H1 (cell line): ENCODE measurements around the gene TMEM106C. TPM values are rescaled to one million over a fixed set of nuclear protein-coding genes. Genes with fewer than 3 reads are reported as not detected.

Source experiments
- CTCF ChIA-PET: fragments of 300-600 bp; sonication (Branson Sonifier 250); formaldehyde crosslinking; loops from one replicate; lab custom pipeline; 2021; ENCODE audit not compliant: partially characterized antibody; lab: Charles Lee
- POLR2A ChIA-PET: fragments of 300-600 bp; sonication (Branson Sonifier 250); formaldehyde crosslinking; loops from one replicate; lab custom pipeline; 2021; ENCODE audit warnings: inconsistent platforms; ENCODE audit not compliant: partially characterized antibody; lab: Charles Lee
- DNase-seq, 2 experiments: peaks; one replicate each; pipeline versions ENCODE4 v3.0.0 to v3.0.0-alpha.2; 2010 to 2022; ENCODE audit warnings: low spot score in 2 of 2, low read depth in 1 of 2, mixed read lengths in 1 of 2
- FAIRE-seq: peaks from 2 replicates; lab custom pipeline; 2011; peaks lifted over from hg19 to GRCh38; lab: Jason Lieb, UNC
- H2AFZ ChIP-seq: 2 replicates; pipeline ENCODE4 v1.8.1; 2012; ENCODE audit warnings: low read length, inconsistent platforms
- H2AK5ac ChIP-seq: 2 replicates; pipeline ENCODE4 v1.6.1; 2013; ENCODE audit warnings: low read depth, low read length
- H2BK120ac ChIP-seq: replicated peaks from 2 replicates; pipeline ENCODE3; 2013; ENCODE audit warnings: low read depth, low read length, inconsistent platforms
- H2BK12ac ChIP-seq: 2 replicates; pipeline ENCODE4 v1.6.1; 2013; ENCODE audit warnings: low read depth, low read length
- H2BK15ac ChIP-seq: 2 replicates; pipeline ENCODE4 v1.6.1; 2013; ENCODE audit warnings: low read length
- H2BK20ac ChIP-seq: 2 replicates; pipeline ENCODE4 v1.6.1; 2013; ENCODE audit warnings: low read length
- H2BK5ac ChIP-seq: 2 replicates; pipeline ENCODE4 v1.6.1; 2013; ENCODE audit warnings: low read depth, low read length
- H3K14ac ChIP-seq: 2 replicates; pipeline ENCODE4 v1.6.1; 2013; ENCODE audit warnings: inconsistent platforms; ENCODE audit not compliant: insufficient read length
- H3K18ac ChIP-seq: 2 replicates; pipeline ENCODE4 v1.6.1; 2013; ENCODE audit warnings: low read length; ENCODE audit errors: extremely low read depth
- H3K23ac ChIP-seq: 2 replicates; pipeline ENCODE4 v1.6.1; 2013; ENCODE audit warnings: inconsistent platforms; ENCODE audit not compliant: insufficient read length
- H3K23me2 ChIP-seq: 2 replicates; pipeline ENCODE4 v1.6.1; 2013; ENCODE audit warnings: low read depth, low read length
- H3K27ac ChIP-seq: 2 replicates; pipeline ENCODE4 v1.6.1; 2011; ENCODE audit warnings: low read depth, low read length, inconsistent platforms
- H3K27me3 ChIP-seq, 4 experiments: replicated peaks in 1 of 4; 1 replicate in 1 of 4; 2 replicates in 3 of 4; pipeline versions ENCODE4 v1.6.1 to v1.8.1; 2011 to 2013; ENCODE audit warnings: low read length in 3 of 4, mild to moderate bottlenecking in 3 of 4, inconsistent platforms in 2 of 4, mixed read lengths in 2 of 4, moderate library complexity in 1 of 4; ENCODE audit not compliant: control insufficient read depth in 3 of 4, insufficient read depth in 3 of 4; ENCODE audit errors: extremely low read depth in 1 of 4
- H3K36me3 ChIP-seq, 4 experiments: 2 replicates each; pipeline versions ENCODE4 v1.6.1 to v1.8.1; 2011 to 2013; ENCODE audit warnings: mild to moderate bottlenecking in 4 of 4, low read length in 3 of 4, moderate library complexity in 2 of 4, control low read depth in 1 of 4, inconsistent platforms in 1 of 4; ENCODE audit not compliant: insufficient read depth in 4 of 4, control insufficient read depth in 2 of 4
- H3K4ac ChIP-seq: replicated peaks from 2 replicates; pipeline ENCODE3; 2013; ENCODE audit warnings: low read length, low read depth, mixed read lengths, inconsistent platforms; ENCODE audit not compliant: insufficient read length
- H3K4me1 ChIP-seq, 4 experiments: replicated peaks in 1 of 4; 1 replicate in 1 of 4; 2 replicates in 3 of 4; pipeline versions ENCODE4 v1.6.1 to v1.8.1; 2011 to 2013; ENCODE audit warnings: low read length in 3 of 4, inconsistent platforms in 2 of 4, mixed read lengths in 1 of 4; ENCODE audit not compliant: insufficient read depth in 4 of 4, control insufficient read depth in 3 of 4
- H3K4me2 ChIP-seq, 2 experiments: 2 replicates each; pipeline versions ENCODE4 v1.6.1 to v1.8.1; 2011 to 2013; ENCODE audit warnings: low read depth in 2 of 2, low read length in 2 of 2, control low read depth in 1 of 2, inconsistent platforms in 1 of 2, mild to moderate bottlenecking in 1 of 2; ENCODE audit not compliant: insufficient read depth in 1 of 2
- H3K4me3 ChIP-seq, 4 experiments: fragments of 200-600, 300-600 bp in 1 of 4; sonication (generic), shearing (Covaris generic), sonication (Bioruptor Twin) in 1 of 4; 2 replicates each; pipeline versions ENCODE4 v1.5.1 to v1.8.1; 2011 to 2016; ENCODE audit warnings: low read length in 4 of 4, low read depth in 3 of 4, control low read depth in 2 of 4, inconsistent platforms in 2 of 4, mild to moderate bottlenecking in 2 of 4, mixed read lengths in 1 of 4, moderate library complexity in 1 of 4; ENCODE audit not compliant: insufficient read depth in 2 of 4; ENCODE audit errors: extremely low read depth in 1 of 4
- H3K56ac ChIP-seq: replicated peaks from 2 replicates; pipeline ENCODE3; 2013; ENCODE audit warnings: low read depth, mild to moderate bottlenecking, mixed read lengths, low read length, inconsistent platforms; ENCODE audit not compliant: insufficient read length
- H3K79me1 ChIP-seq: 2 replicates; pipeline ENCODE4 v1.6.1; 2013; ENCODE audit warnings: low read depth, low read length, control low read depth
- H3K79me2 ChIP-seq, 2 experiments: 2 replicates each; pipeline versions ENCODE4 v1.6.1 to v1.8.1; 2012 to 2013; ENCODE audit warnings: low read length in 2 of 2, mild to moderate bottlenecking in 2 of 2, inconsistent platforms in 1 of 2; ENCODE audit not compliant: insufficient read depth in 2 of 2, control insufficient read depth in 1 of 2
- H3K9ac ChIP-seq, 4 experiments: replicated peaks in 1 of 4; 1 replicate in 1 of 4; 2 replicates in 3 of 4; pipeline versions ENCODE4 v1.6.1 to v1.8.1; 2011 to 2013; ENCODE audit warnings: low read depth in 3 of 4, low read length in 3 of 4, control low read depth in 2 of 4, mild to moderate bottlenecking in 2 of 4, moderate library complexity in 2 of 4, inconsistent platforms in 1 of 4; ENCODE audit errors: extremely low read depth in 1 of 4
- H3K9me3 ChIP-seq, 2 experiments: 2 replicates each; pipeline versions ENCODE4 v1.6.1 to v1.8.1; 2012 to 2013; ENCODE audit warnings: mild to moderate bottlenecking in 2 of 2, moderate library complexity in 2 of 2, control low read depth in 1 of 2, inconsistent platforms in 1 of 2, low read depth in 1 of 2, low read length in 1 of 2, mixed read lengths in 1 of 2; ENCODE audit not compliant: insufficient read depth in 2 of 2
- H4K20me1 ChIP-seq, 2 experiments: replicated peaks in 1 of 2; 2 replicates each; pipeline versions ENCODE3 to v1.8.1; 2011 to 2013; ENCODE audit warnings: inconsistent platforms in 2 of 2, low read length in 2 of 2, mild to moderate bottlenecking in 1 of 2; ENCODE audit not compliant: insufficient read depth in 2 of 2, control insufficient read depth in 1 of 2
- H4K5ac ChIP-seq: 2 replicates; pipeline ENCODE4 v1.6.1; 2013; ENCODE audit warnings: low read length, low read depth, mixed read lengths, inconsistent platforms; ENCODE audit not compliant: insufficient read length
- H4K8ac ChIP-seq: 2 replicates; pipeline ENCODE4 v1.8.0; 2013; ENCODE audit warnings: mild to moderate bottlenecking, moderate library complexity, low read length, inconsistent platforms; ENCODE audit not compliant: insufficient read depth; ENCODE audit errors: extremely low read depth
- H4K91ac ChIP-seq: replicated peaks from 2 replicates; pipeline ENCODE3; 2013; ENCODE audit warnings: low read length, mixed read lengths, inconsistent platforms; ENCODE audit not compliant: insufficient read length
- BCL11A ChIP-seq, 2 experiments: IDR thresholded peaks; one replicate each; pipeline ENCODE4 v1.6.1; 2011; ENCODE audit warnings: low read depth in 2 of 2, low read length in 2 of 2, mild to moderate bottlenecking in 2 of 2
- GTF2F1 ChIP-seq: IDR thresholded peaks from 2 replicates; pipeline ENCODE4 v1.6.1; 2012; ENCODE audit warnings: low read depth, low read length, improper control_type of control experiment, borderline replicate concordance
- JUND ChIP-seq: IDR thresholded peaks from 2 replicates; pipeline ENCODE4 v1.6.1; 2011; ENCODE audit warnings: mild to moderate bottlenecking, improper control_type of control experiment, low read length
- KDM4A ChIP-seq: IDR thresholded peaks from one replicate; pipeline ENCODE4 v1.7.1; 2012; ENCODE audit warnings: low read depth, mild to moderate bottlenecking, moderate library complexity, low read length, inconsistent platforms; ENCODE audit not compliant: severe bottlenecking
- POLR2AphosphoS5 ChIP-seq: IDR thresholded peaks from 2 replicates; pipeline ENCODE4 v1.6.1; 2011; ENCODE audit warnings: low read depth, low read length
- POU5F1 ChIP-seq: IDR thresholded peaks from 2 replicates; pipeline ENCODE4 v1.6.1; 2011; ENCODE audit warnings: low read depth, mild to moderate bottlenecking, low read length, moderate library complexity
- SAP30 ChIP-seq: fragments of 300-600 bp; sonication (generic); IDR thresholded peaks from 2 replicates; pipeline ENCODE4 v1.7.1; 2012; ENCODE audit warnings: low read length, moderate library complexity, mild to moderate bottlenecking, inconsistent platforms; ENCODE audit not compliant: insufficient read depth, insufficient replicate concordance
- SIRT6 ChIP-seq: IDR thresholded peaks from one replicate; pipeline ENCODE4 v1.7.1; 2012; ENCODE audit warnings: low read length, inconsistent platforms
- SP1 ChIP-seq: IDR thresholded peaks from 2 replicates; pipeline ENCODE4 v1.6.1; 2011; ENCODE audit warnings: low read depth, low read length
- TCF12 ChIP-seq: IDR thresholded peaks from 2 replicates; pipeline ENCODE4 v1.6.1; 2011; ENCODE audit warnings: low read depth, mild to moderate bottlenecking, low read length
- WGBS, 2 experiments: shearing (Covaris generic) in 1 of 2; methylation state at CpG; one replicate each; pipeline versions ENCODE4 v1.1.6 to v1.1.7; 2013 to 2015; ENCODE audit warnings: low lambda C conversion rate in 2 of 2, mixed read lengths in 2 of 2, inconsistent platforms in 1 of 2, low coverage in 1 of 2, missing lambda C conversion rate in 1 of 2; ENCODE audit not compliant: insufficient replicate concordance in 2 of 2, insufficient coverage in 1 of 2, insufficient read length in 1 of 2; ENCODE audit errors: extremely low coverage in 1 of 2, missing lambda C conversion rate in 1 of 2; 5-methylcytosine and 5-hydroxymethylcytosine counted together
- polyA plus RNA-seq, 7 experiments: library from polyadenylated mRNA; depleted of rRNA in 3 of 7; stranded (reverse) in 5 of 7; unstranded in 2 of 7; fragments of >200 nt in 5 of 7; fragments of 200-250 nt in 2 of 7; gene quantifications; 1 replicate in 5 of 7; 2 replicates in 1 of 7; 4 replicates in 1 of 7; pipeline versions ENCODE4 v1.2.1 to v1.2.3, GENCODE V29; 2011 to 2013; ENCODE audit warnings: missing spikeins in 2 of 7, mixed read lengths in 2 of 7
- total RNA-seq: library from RNA; stranded (reverse); fragmentation: NEBNext Ultra II Directional; extraction: Animal tissue kit (Norgen Biotek cat#: 25700); gene quantifications from 2 replicates; pipeline ENCODE4 v1.2.1, GENCODE V29; 2021
- TF ChIP-seq, protein P1 (sequence below): IDR thresholded peaks from 2 replicates; pipeline ENCODE4 v1.6.1; 2012; ENCODE audit warnings: inconsistent platforms

The TMEM106C gene
- total and polyA plus RNA-seq, 2 of the 8 experiments (the other 6 are each of a cell fraction or from before 2014, with no cell fraction given), result 36.6 to 45.3 TPM

GRCh38 chr12:47975036-47975620, 11.7 kb downstream of the TMEM106C start:
- no peak overlapping the region for H2AK5ac ChIP-seq
- no peak overlapping the region for H3K4me3 ChIP-seq
- no peak overlapping the region for H2BK20ac ChIP-seq
- H3K27ac ChIP-seq, result no peak overlapping the region
- H3K23me2 ChIP-seq, result no peaks in the 10 kb centered on the region
- WGBS, 2 experiments, result 93% methylated on average over 16 of the region's 16 CpGs; no CpG with 5 or more reads in 1 of the 2 experiments
- no peak overlapping the region for H3K18ac ChIP-seq
- no peak overlapping the region for H3K14ac ChIP-seq
- H2AFZ ChIP-seq, result no peak overlapping the region
- no peaks in the 10 kb centered on the region for H3K79me2 ChIP-seq
- H3K56ac ChIP-seq, result no peak overlapping the region
- no peaks in the 10 kb centered on the region for H4K20me1 ChIP-seq
- no peak overlapping the region for H3K4ac ChIP-seq
- H3K36me3 ChIP-seq, result no peaks in the 10 kb centered on the region
- no peaks in the 10 kb centered on the region; the same call in 1 of the 2 replicates for H3K79me1 ChIP-seq
- no peak overlapping the region for H4K8ac ChIP-seq
- ChIA-PET POLR2A (interaction anchor here (0.5 to 1.0 kb wide), 2 partner anchors 12 to 443 kb away, joined by 3 read pairs; partner anchors contain the start of gene TMEM106C), CTCF (interaction anchor here (0.9 to 1.6 kb wide), 2 partner anchors 26 to 87 kb away, joined by 3 to 6 read pairs; no protein-coding TSS in a partner anchor)
- DNase-seq (no peak), FAIRE-seq (no peak)
- no peak overlapping the region for H2BK12ac ChIP-seq
- H3K9ac ChIP-seq, result no peak overlapping the region
- no peak overlapping the region for H2BK5ac ChIP-seq
- H4K91ac ChIP-seq, result no peak overlapping the region
- H3K9me3 ChIP-seq, result no peaks in the 10 kb centered on the region
- no peak overlapping the region for H2BK120ac ChIP-seq
- no peak overlapping the region for H3K4me2 ChIP-seq
- no peak overlapping the region for H4K5ac ChIP-seq
- H2BK15ac ChIP-seq, result no peak overlapping the region
- H3K23ac ChIP-seq, result no peak overlapping the region
- no peaks in the 10 kb centered on the region for H3K4me1 ChIP-seq
- TF ChIP-seq POLR2AphosphoS5, result no peak
- TF ChIP-seq GTF2F1, result no peak
- no peak for TF ChIP-seq KDM4A
- no peak for TF ChIP-seq TCF12
- no peak for TF ChIP-seq SIRT6
- no peak for TF ChIP-seq SAP30
- TF ChIP-seq SP1, result no peak
- TF ChIP-seq, protein P1, sequence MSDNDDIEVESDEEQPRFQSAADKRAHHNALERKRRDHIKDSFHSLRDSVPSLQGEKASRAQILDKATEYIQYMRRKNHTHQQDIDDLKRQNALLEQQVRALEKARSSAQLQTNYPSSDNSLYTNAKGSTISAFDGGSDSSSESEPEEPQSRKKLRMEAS, result no peak
- TF ChIP-seq JUND, result no peak
- TF ChIP-seq BCL11A (IDR thresholded peaks at IDR 0.05; ENCODE audit: low read depth in 2 of 2, low read length in 2 of 2), result no peak
- no peak for TF ChIP-seq POU5F1
- peaks cover 0 to 4% (median 2%) of the 10 kb centered on the region in 4 experiments; a peak in 3 of 7 replicates for H3K27me3 ChIP-seq
